Measurements from ENCODE around the gene PYY. TPM values are rescaled to one million over a fixed set of nuclear protein-coding genes. Genes with fewer than 3 reads are reported as not detected.

Gene PYY
- total RNA-seq, 1 experiment from 2014 or later, result 2.0 TPM

DNA sequence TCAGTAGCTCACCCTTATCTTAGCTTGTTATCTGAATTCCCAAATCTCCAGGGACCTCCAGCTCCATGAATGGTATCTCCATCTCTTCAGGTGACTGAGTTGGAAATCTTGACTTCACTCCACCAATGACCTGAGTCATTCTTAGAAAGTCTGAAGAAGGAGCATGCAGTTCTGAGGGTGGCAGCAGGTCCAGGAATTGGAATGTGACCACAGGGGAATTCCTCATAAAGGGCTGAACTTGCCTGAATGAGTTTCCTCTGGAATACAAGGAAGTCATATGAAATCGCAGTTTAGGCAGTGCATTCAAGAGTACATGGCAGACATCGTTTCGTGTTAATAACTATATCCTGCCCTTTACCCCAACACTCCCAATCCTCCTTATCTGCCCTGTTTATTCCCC is 12.5 kb upstream of the PYY start:
- Histone ChIP-seq H4K5ac (ENCODE audit: insufficient read length, low read depth, low read length) (no peak overlapping the region), H3K14ac (ENCODE audit: insufficient read depth, low read length) (no peak overlapping the region), H3K27me3 (ENCODE audit: insufficient read depth, low read length) (no peaks in the 10 kb centered on the region), H3T11ph (ENCODE audit: low read length) (no peak overlapping the region), H2BK12ac (ENCODE audit: insufficient read length, low read depth, low read length) (no peak overlapping the region), H3K23ac (ENCODE audit: insufficient read length, low read depth, low read length) (no peak overlapping the region), H2BK5ac (ENCODE audit: insufficient read length, low read length) (no peak overlapping the region), H4K20me1 (ENCODE audit: control insufficient read depth, insufficient read depth, insufficient read length) (no peaks in the 10 kb centered on the region), H3K23me2 (ENCODE audit: insufficient read length, low read depth, low read length, poor library complexity, severe bottlenecking) (no peaks in the 10 kb centered on the region), H3K4me1 (ENCODE audit: insufficient read depth, low read length) (no peaks in the 10 kb centered on the region), H4K8ac (replicated peaks; ENCODE audit: insufficient read length, low read depth, low read length) (no peak overlapping the region), H2AK5ac (ENCODE audit: insufficient read length, low read length) (no peak overlapping the region), H3K4ac (ENCODE audit: low read depth, low read length) (no peak overlapping the region), H3K27ac (ENCODE audit: insufficient read length, low read depth, low read length) (no peak overlapping the region), H2AFZ (ENCODE audit: low read length) (no peak overlapping the region), H3K79me2 (ENCODE audit: insufficient read depth, low read length) (no peaks in the 10 kb centered on the region), H3K9me3 (ENCODE audit: control insufficient read depth, low read depth, low read length) (no peaks in the 10 kb centered on the region), H2BK120ac (ENCODE audit: low read depth, low read length, poor library complexity, severe bottlenecking) (no peak overlapping the region), H3K18ac (ENCODE audit: insufficient read length, low read depth, low read length) (no peak overlapping the region), H3K79me1 (ENCODE audit: insufficient read depth, low read depth, low read length, poor library complexity, severe bottlenecking) (no peaks in the 10 kb centered on the region), H3K9ac (ENCODE audit: extremely low read depth, insufficient read length, low read length) (no peak overlapping the region), H2BK20ac (ENCODE audit: low read depth, low read length, poor library complexity, severe bottlenecking) (no peak overlapping the region), H2BK15ac (ENCODE audit: low read depth, low read length) (no peak overlapping the region), H4K91ac (ENCODE audit: insufficient read length, low read depth, low read length) (no peak overlapping the region), H3K4me2 (ENCODE audit: insufficient read depth, insufficient read length, low read length) (no peak overlapping the region), H3K56ac (ENCODE audit: insufficient read length, low read depth, low read length) (no peak overlapping the region)
- H3K4me3 Mint-ChIP-seq, result no peak overlapping the region
- H3K27me3 Mint-ChIP-seq (ENCODE audit: low read depth), result peaks cover 22% of the 10 kb centered on the region
- DNase-seq, result no peak
- WGBS (ENCODE audit: extremely low coverage, insufficient read length, low lambda C conversion rate), result no CpG with 5 or more reads among the region's 3 CpGs
- H3K4me1 Mint-ChIP-seq, result no peaks in the 10 kb centered on the region
- TF ChIP-seq, protein P1, sequence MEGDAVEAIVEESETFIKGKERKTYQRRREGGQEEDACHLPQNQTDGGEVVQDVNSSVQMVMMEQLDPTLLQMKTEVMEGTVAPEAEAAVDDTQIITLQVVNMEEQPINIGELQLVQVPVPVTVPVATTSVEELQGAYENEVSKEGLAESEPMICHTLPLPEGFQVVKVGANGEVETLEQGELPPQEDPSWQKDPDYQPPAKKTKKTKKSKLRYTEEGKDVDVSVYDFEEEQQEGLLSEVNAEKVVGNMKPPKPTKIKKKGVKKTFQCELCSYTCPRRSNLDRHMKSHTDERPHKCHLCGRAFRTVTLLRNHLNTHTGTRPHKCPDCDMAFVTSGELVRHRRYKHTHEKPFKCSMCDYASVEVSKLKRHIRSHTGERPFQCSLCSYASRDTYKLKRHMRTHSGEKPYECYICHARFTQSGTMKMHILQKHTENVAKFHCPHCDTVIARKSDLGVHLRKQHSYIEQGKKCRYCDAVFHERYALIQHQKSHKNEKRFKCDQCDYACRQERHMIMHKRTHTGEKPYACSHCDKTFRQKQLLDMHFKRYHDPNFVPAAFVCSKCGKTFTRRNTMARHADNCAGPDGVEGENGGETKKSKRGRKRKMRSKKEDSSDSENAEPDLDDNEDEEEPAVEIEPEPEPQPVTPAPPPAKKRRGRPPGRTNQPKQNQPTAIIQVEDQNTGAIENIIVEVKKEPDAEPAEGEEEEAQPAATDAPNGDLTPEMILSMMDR (conservative IDR thresholded peaks at IDR 0.05), result no peak
- H3K9me3 Mint-ChIP-seq, result no peaks in the 10 kb centered on the region; a peak in 1 of 5 replicates
- no peaks in the 10 kb centered on the region for H3K36me3 Mint-ChIP-seq (ENCODE audit: insufficient read depth in 1 of 3, low read depth in 3 of 3)
- H3K27ac Mint-ChIP-seq, result no peak overlapping the region

All from H9 (cell line).